ENCODE measurements around the gene GAP43. TPM values are rescaled to one million over a fixed set of nuclear protein-coding genes. Genes with fewer than 3 reads are reported as not detected.

The GAP43 gene
- total RNA-seq, 1 donor from 2014 or later, result 17.4 TPM

DNA sequence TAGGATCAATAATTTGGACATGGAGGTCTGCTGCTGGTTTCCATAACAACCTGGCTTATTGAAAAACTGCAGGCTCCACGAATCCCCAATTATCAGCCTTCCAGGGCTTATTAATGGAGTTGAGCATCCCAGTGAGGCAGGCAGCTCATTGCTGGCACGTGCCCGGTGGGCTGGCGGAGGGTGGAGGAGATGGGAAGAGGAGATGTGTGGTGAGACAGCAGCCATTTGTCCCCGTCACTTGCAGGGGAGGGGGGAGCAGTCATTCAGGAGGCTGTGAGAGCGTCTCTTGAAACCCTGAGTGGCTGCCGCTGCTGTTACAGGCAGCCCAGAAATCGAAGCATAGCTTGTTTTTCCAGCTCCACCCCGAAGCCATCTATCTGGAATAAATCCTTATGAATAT is 70.6 kb downstream of the GAP43 start:
- Histone ChIP-seq H3K4me1 (ENCODE audit: insufficient read depth, low read length) (peaks cover 5% of the 10 kb centered on the region), H3K36me3 (ENCODE audit: insufficient read depth, low read length) (no peaks in the 10 kb centered on the region), H3K27me3 (ENCODE audit: insufficient read depth, low read length) (no peaks in the 10 kb centered on the region), H3K4me2 (ENCODE audit: low read length) (no peak overlapping the region), H4K20me1 (ENCODE audit: insufficient read depth, low read length) (no peaks in the 10 kb centered on the region), H3K79me2 (ENCODE audit: insufficient read depth, low read length) (no peaks in the 10 kb centered on the region), H3K4me3 (ENCODE audit: insufficient read depth, low read depth, low read length) (no peak overlapping the region), H3K9ac (ENCODE audit: low read length) (no peak overlapping the region), H3K9me3 (ENCODE audit: insufficient read depth, low read depth, low read length) (no peaks in the 10 kb centered on the region), H2AFZ (ENCODE audit: low read depth, low read length) (peak overlapping the region; percentile 84), H3K27ac (ENCODE audit: low read depth, low read length) (no peak overlapping the region)
- H3K36me3 Mint-ChIP-seq (ENCODE audit: low read depth, unreplicated experiment), result no peaks in the 10 kb centered on the region
- no peak overlapping the region for H3K4me3 Mint-ChIP-seq (ENCODE audit: unreplicated experiment)
- H3K9me3 Mint-ChIP-seq (ENCODE audit: unreplicated experiment), result no peaks in the 10 kb centered on the region
- H3K27me3 Mint-ChIP-seq (ENCODE audit: low read depth, unreplicated experiment), result no peaks in the 10 kb centered on the region
- no peak for DNase-seq (ENCODE audit: low read depth)
- TF ChIP-seq, protein P1, sequence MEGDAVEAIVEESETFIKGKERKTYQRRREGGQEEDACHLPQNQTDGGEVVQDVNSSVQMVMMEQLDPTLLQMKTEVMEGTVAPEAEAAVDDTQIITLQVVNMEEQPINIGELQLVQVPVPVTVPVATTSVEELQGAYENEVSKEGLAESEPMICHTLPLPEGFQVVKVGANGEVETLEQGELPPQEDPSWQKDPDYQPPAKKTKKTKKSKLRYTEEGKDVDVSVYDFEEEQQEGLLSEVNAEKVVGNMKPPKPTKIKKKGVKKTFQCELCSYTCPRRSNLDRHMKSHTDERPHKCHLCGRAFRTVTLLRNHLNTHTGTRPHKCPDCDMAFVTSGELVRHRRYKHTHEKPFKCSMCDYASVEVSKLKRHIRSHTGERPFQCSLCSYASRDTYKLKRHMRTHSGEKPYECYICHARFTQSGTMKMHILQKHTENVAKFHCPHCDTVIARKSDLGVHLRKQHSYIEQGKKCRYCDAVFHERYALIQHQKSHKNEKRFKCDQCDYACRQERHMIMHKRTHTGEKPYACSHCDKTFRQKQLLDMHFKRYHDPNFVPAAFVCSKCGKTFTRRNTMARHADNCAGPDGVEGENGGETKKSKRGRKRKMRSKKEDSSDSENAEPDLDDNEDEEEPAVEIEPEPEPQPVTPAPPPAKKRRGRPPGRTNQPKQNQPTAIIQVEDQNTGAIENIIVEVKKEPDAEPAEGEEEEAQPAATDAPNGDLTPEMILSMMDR (IDR thresholded peaks at IDR 0.05; ENCODE audit: insufficient read depth, low read depth, low read length), result no peak
- no peak for TF ChIP-seq EZH2 (IDR thresholded peaks at IDR 0.05; ENCODE audit: insufficient read depth, low read length)
- H3K4me1 Mint-ChIP-seq (ENCODE audit: low read depth, unreplicated experiment), result peaks cover 7% of the 10 kb centered on the region
- no peak for FAIRE-seq
- no peak overlapping the region for H3K27ac Mint-ChIP-seq (ENCODE audit: unreplicated experiment)

DNA sequence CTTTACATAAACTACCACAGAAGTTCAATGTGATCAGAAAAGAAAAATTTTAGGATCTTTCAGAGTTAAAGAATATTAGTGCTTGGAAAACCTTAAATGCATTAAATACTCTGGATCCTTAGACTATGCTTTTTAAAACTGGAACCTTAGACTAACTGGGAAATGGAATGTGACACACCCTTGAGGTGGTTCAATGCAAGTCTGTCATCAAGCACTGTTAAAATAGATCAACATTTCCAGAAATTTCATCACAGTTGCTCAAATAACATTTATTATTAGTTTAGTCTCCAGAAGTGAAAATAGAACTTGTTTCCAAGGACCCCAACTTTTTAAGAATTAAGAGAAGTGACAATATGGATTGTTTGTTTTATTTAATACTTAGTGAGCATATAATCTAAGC is 71.8 kb downstream of the GAP43 start:
- H3K4me1 Mint-ChIP-seq (ENCODE audit: low read depth, unreplicated experiment), result peaks cover 11% of the 10 kb centered on the region
- Histone ChIP-seq H3K4me1 (ENCODE audit: insufficient read depth, low read length) (peaks cover 12% of the 10 kb centered on the region), H3K79me2 (ENCODE audit: insufficient read depth, low read length) (no peaks in the 10 kb centered on the region), H3K27ac (ENCODE audit: low read depth, low read length) (no peak overlapping the region), H3K27me3 (ENCODE audit: insufficient read depth, low read length) (no peaks in the 10 kb centered on the region), H4K20me1 (ENCODE audit: insufficient read depth, low read length) (no peaks in the 10 kb centered on the region), H3K36me3 (ENCODE audit: insufficient read depth, low read length) (no peaks in the 10 kb centered on the region), H3K9ac (ENCODE audit: low read length) (no peak overlapping the region), H3K4me2 (ENCODE audit: low read length) (no peak overlapping the region), H3K9me3 (ENCODE audit: insufficient read depth, low read depth, low read length) (no peaks in the 10 kb centered on the region), H3K4me3 (ENCODE audit: insufficient read depth, low read depth, low read length) (no peak overlapping the region), H2AFZ (ENCODE audit: low read depth, low read length) (no peak overlapping the region)
- no peaks in the 10 kb centered on the region for H3K27me3 Mint-ChIP-seq (ENCODE audit: low read depth, unreplicated experiment)
- no peak overlapping the region for H3K4me3 Mint-ChIP-seq (ENCODE audit: unreplicated experiment)
- no peak for TF ChIP-seq EZH2 (IDR thresholded peaks at IDR 0.05; ENCODE audit: insufficient read depth, low read length)
- TF ChIP-seq, protein P1 (IDR thresholded peaks at IDR 0.05; ENCODE audit: insufficient read depth, low read depth, low read length), result no peak
- DNase-seq (ENCODE audit: low read depth) (no peak), FAIRE-seq (no peak)
- no peaks in the 10 kb centered on the region for H3K36me3 Mint-ChIP-seq (ENCODE audit: low read depth, unreplicated experiment)
- no peak overlapping the region for H3K27ac Mint-ChIP-seq (ENCODE audit: unreplicated experiment)
- H3K9me3 Mint-ChIP-seq (ENCODE audit: unreplicated experiment), result no peaks in the 10 kb centered on the region

DNA sequence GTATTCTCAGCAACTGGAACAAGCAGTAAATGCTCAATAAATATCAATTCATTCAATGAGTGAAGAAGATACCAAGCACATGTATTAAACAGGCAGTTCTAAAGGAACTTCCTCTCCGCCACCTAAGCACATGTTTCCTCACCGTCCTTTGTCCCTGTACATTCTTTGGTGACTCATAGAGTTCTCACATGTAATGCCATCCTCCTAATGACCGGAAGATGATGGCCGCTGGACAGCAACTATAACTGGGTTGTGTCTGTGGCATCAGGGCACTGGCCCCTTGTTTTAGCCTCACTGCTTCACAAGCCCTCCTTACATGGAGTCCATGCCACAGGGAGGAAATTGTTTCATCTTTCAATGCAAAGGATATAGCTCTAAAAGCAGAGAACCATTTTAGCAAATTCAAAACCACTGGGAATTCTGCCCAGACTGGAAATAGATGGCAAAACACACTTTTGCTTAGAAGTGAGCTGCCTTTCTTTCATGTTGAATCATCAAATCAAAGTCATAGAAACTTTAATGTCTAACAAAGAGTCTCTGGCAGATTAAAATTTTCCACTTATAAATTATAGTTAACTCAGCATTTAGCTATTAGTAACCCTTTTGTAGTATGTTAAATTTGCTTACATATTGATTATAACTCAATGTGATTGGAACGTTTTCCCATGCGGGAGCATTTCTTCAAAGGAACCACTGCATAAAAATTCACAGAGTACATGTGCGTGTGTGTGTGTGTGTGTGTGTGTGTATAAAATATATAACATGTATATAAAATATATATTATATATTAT is 74.1 kb downstream of the GAP43 start:
- Histone ChIP-seq H3K27me3 (ENCODE audit: insufficient read depth, low read length) (no peaks in the 10 kb centered on the region), H3K9ac (ENCODE audit: low read length) (no peak overlapping the region), H3K27ac (ENCODE audit: low read depth, low read length) (peak overlapping the region; percentile 23), H3K36me3 (ENCODE audit: insufficient read depth, low read length) (no peaks in the 10 kb centered on the region), H3K4me3 (ENCODE audit: insufficient read depth, low read depth, low read length) (no peak overlapping the region), H3K9me3 (ENCODE audit: insufficient read depth, low read depth, low read length) (no peaks in the 10 kb centered on the region), H3K4me2 (ENCODE audit: low read length) (peak overlapping the region; percentile 3), H2AFZ (ENCODE audit: low read depth, low read length) (peak overlapping the region; percentile 72), H3K4me1 (ENCODE audit: insufficient read depth, low read length) (peaks cover 12% of the 10 kb centered on the region), H4K20me1 (ENCODE audit: insufficient read depth, low read length) (no peaks in the 10 kb centered on the region), H3K79me2 (ENCODE audit: insufficient read depth, low read length) (no peaks in the 10 kb centered on the region)
- peak; percentile 56 for FAIRE-seq
- Mint-ChIP-seq H3K4me1 (ENCODE audit: low read depth, unreplicated experiment) (peaks cover 11% of the 10 kb centered on the region), H3K27ac (ENCODE audit: unreplicated experiment) (no peak overlapping the region), H3K4me3 (ENCODE audit: unreplicated experiment) (no peak overlapping the region), H3K27me3 (ENCODE audit: low read depth, unreplicated experiment) (no peaks in the 10 kb centered on the region), H3K36me3 (ENCODE audit: low read depth, unreplicated experiment) (no peaks in the 10 kb centered on the region), H3K9me3 (ENCODE audit: unreplicated experiment) (no peaks in the 10 kb centered on the region)
- DNase-seq (ENCODE audit: low read depth), result peak; percentile 60
- TF ChIP-seq, protein P1 (IDR thresholded peaks at IDR 0.05; ENCODE audit: insufficient read depth, low read depth, low read length), result no peak
- no peak for TF ChIP-seq EZH2 (IDR thresholded peaks at IDR 0.05; ENCODE audit: insufficient read depth, low read length)

Measured in astrocyte (in vitro differentiated cells and primary cell).